ENCODE results near the gene TMEM120B. TPM values are rescaled to one million over a fixed set of nuclear protein-coding genes. Genes with fewer than 3 reads are reported as not detected.

TMEM120B gene
- total and polyA plus RNA-seq, 2 of the 13 experiments (the other 11 are each of a cell fraction or from before 2014, with no cell fraction given): 7.1 to 12.9 TPM

DNA sequence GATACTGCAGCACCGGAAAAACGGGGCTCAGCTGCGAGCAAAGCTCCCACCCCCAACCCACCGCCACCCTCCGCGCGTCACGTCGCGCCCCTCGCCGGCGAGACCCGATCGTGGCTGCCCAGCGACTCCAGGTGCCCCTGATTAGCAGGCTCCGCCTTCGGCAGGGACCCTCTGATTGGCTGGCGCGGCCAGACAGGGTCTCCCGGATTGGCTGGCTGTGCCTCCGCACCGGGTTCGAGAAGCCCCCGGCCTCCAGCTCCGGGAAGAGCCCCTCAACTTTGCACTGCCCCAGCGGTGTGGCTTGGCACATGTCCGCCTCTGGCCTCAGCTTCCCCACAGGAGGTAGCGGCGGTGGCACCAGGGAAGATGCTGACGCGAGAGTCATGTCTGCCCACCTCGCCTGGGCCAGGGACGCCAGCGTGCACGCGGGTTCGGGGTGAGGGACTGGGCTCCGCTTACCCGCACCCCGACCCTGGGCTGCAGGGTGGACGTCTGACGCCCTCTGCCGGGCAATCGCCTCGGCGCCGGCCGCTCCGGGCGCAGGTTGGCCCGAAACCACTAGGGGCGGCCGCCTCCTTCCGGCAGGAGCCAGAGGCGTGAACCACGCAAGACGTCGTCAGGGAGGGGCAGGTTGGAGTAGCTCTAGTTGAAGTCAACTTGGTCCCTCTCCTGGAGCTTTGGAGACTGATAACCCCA, 81.4 kb downstream of the TMEM120B start (continued):
- TF ChIP-seq UBTF (CRISPR knock-in tag; IDR thresholded peaks at IDR 0.05): peak; percentile 79
- peak; percentile 67; the same call in 1 of the 2 replicates for TF ChIP-seq ZSCAN29 (CRISPR knock-in tag; conservative IDR thresholded peaks at IDR 0.05)
- 0 out of 2 replicates have a peak, but pooled peaks have one; percentile 81 for TF ChIP-seq SATB2 (CRISPR knock-in tag; IDR thresholded peaks at IDR 0.05)
- TF ChIP-seq ZNF619 (CRISPR knock-in tag; IDR thresholded peaks at IDR 0.05): no peak
- TF ChIP-seq ZNF12 (CRISPR knock-in tag; IDR thresholded peaks at IDR 0.05): peak; percentile 50
- TF ChIP-seq ZNF749 (CRISPR knock-in tag; IDR thresholded peaks at IDR 0.05; ENCODE audit: borderline replicate concordance): peak; percentile 84
- 0 out of 2 replicates have a peak, but pooled peaks have one; percentile 76 for TF ChIP-seq ZNF451 (CRISPR knock-in tag; IDR thresholded peaks at IDR 0.05)
- TF ChIP-seq SNRNP70 (IDR thresholded peaks at IDR 0.05; ENCODE audit: low read depth, low read length): no peak
- no peak for TF ChIP-seq ZBTB3 (CRISPR knock-in tag; IDR thresholded peaks at IDR 0.05; ENCODE audit: borderline replicate concordance, low read depth)
- TF ChIP-seq ZNF446 (CRISPR knock-in tag; IDR thresholded peaks at IDR 0.05): no peak
- TF ChIP-seq HDAC2 (CRISPR knock-in tag; IDR thresholded peaks at IDR 0.05): peak; percentile 67
- TF ChIP-seq, protein P1, sequence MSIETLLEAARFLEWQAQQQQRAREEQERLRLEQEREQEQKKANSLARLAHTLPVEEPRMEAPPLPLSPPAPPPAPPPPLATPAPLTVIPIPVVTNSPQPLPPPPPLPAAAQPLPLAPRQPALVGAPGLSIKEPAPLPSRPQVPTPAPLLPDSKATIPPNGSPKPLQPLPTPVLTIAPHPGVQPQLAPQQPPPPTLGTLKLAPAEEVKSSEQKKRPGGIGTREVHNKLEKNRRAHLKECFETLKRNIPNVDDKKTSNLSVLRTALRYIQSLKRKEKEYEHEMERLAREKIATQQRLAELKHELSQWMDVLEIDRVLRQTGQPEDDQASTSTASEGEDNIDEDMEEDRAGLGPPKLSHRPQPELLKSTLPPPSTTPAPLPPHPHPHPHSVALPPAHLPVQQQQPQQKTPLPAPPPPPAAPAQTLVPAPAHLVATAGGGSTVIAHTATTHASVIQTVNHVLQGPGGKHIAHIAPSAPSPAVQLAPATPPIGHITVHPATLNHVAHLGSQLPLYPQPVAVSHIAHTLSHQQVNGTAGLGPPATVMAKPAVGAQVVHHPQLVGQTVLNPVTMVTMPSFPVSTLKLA (IDR thresholded peaks at IDR 0.05): no peak
- no peak; the same call in 1 of the 2 replicates for TF ChIP-seq MYNN (CRISPR knock-in tag; IDR thresholded peaks at IDR 0.05; ENCODE audit: low read depth)
- no peak for TF ChIP-seq NR2F1 (CRISPR knock-in tag; IDR thresholded peaks at IDR 0.05)
- TF ChIP-seq ZNF235 (CRISPR knock-in tag; IDR thresholded peaks at IDR 0.05; ENCODE audit: borderline replicate concordance): 0 out of 2 replicates have a peak, but pooled peaks have one; percentile 21
- TF ChIP-seq ZC3H13 (CRISPR knock-in tag; IDR thresholded peaks at IDR 0.05): peak; percentile 97
- TF ChIP-seq, protein P2, sequence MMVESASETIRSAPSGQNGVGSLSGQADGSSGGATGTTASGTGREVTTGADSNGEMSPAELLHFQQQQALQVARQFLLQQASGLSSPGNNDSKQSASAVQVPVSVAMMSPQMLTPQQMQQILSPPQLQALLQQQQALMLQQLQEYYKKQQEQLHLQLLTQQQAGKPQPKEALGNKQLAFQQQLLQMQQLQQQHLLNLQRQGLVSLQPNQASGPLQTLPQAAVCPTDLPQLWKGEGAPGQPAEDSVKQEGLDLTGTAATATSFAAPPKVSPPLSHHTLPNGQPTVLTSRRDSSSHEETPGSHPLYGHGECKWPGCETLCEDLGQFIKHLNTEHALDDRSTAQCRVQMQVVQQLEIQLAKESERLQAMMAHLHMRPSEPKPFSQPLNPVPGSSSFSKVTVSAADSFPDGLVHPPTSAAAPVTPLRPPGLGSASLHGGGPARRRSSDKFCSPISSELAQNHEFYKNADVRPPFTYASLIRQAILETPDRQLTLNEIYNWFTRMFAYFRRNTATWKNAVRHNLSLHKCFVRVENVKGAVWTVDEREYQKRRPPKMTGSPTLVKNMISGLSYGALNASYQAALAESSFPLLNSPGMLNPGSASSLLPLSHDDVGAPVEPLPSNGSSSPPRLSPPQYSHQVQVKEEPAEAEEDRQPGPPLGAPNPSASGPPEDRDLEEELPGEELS (CRISPR knock-in tag; IDR thresholded peaks at IDR 0.05): peak; percentile 67
- TF ChIP-seq ZNF263 (CRISPR knock-in tag; IDR thresholded peaks at IDR 0.05): 0 out of 2 replicates have a peak, but pooled peaks have one; percentile 48
- TF ChIP-seq BCL6 (CRISPR knock-in tag; IDR thresholded peaks at IDR 0.05): peak; percentile 66
- TF ChIP-seq ZSCAN21 (CRISPR knock-in tag; IDR thresholded peaks at IDR 0.05; ENCODE audit: borderline replicate concordance): peak; percentile 68
- peak; percentile 79 for TF ChIP-seq RXRB (CRISPR knock-in tag; IDR thresholded peaks at IDR 0.05; ENCODE audit: borderline replicate concordance)
- TF ChIP-seq HIC2 (CRISPR knock-in tag; IDR thresholded peaks at IDR 0.05; ENCODE audit: low read depth): peak; percentile 76
